CD14-positive monocyte (primary cell): Measurements from ENCODE around the gene DMRT2. TPM values are rescaled to one million over a fixed set of nuclear protein-coding genes. Genes with fewer than 3 reads are reported as not detected.

Experiments used
- DNase-seq, 3 donors: peaks; one replicate each; pipeline ENCODE4 v3.0.0-alpha.2; 2011 to 2022
- H2AFZ ChIP-seq: 2 replicates; pipeline ENCODE4 v1.6.0; 2012; ENCODE audit warnings: mild to moderate bottlenecking, low read depth, low read length, inconsistent platforms; ENCODE audit not compliant: insufficient read depth, poor library complexity, severe bottlenecking
- H3K27ac ChIP-seq, 2 donors: 1 replicate in 1 of 2; 2 replicates in 1 of 2; pipeline ENCODE4 v1.5.1; 2012 to 2013; ENCODE audit warnings: low read length in 2 of 2, control low read depth in 1 of 2, inconsistent platforms in 1 of 2, low read depth in 1 of 2, mild to moderate bottlenecking in 1 of 2
- H3K27me3 ChIP-seq, 2 donors: one replicate each; pipeline versions ENCODE4 v1.6.0 to v1.6.1; 2011 to 2013; ENCODE audit warnings: low read length in 2 of 2; ENCODE audit not compliant: control insufficient read depth in 2 of 2, insufficient read depth in 2 of 2
- H3K36me3 ChIP-seq, 2 donors: replicated peaks in 1 of 2; 1 replicate in 1 of 2; 2 replicates in 1 of 2; pipeline versions ENCODE4 v1.5.1 to v1.6.1; 2012 to 2013; ENCODE audit warnings: low read length in 2 of 2, control low read depth in 1 of 2, inconsistent platforms in 1 of 2, mild to moderate bottlenecking in 1 of 2; ENCODE audit not compliant: insufficient read depth in 2 of 2, control insufficient read depth in 1 of 2
- H3K4me1 ChIP-seq, 2 donors: 1 replicate in 1 of 2; 2 replicates in 1 of 2; pipeline versions ENCODE4 v1.5.1 to v1.6.1; 2012 to 2013; ENCODE audit warnings: low read length in 2 of 2, control low read depth in 1 of 2, inconsistent platforms in 1 of 2, mild to moderate bottlenecking in 1 of 2, moderate library complexity in 1 of 2; ENCODE audit not compliant: insufficient read depth in 2 of 2, control insufficient read depth in 1 of 2
- H3K4me2 ChIP-seq: replicated peaks from 2 replicates; pipeline ENCODE3; 2012; ENCODE audit warnings: low read length, moderate library complexity, mild to moderate bottlenecking; ENCODE audit not compliant: poor library complexity, severe bottlenecking; ENCODE audit errors: extremely low read depth
- H3K4me3 ChIP-seq, 3 experiments: fragments of 200-600 bp in 1 of 3; sonication (generic) in 1 of 3; replicated peaks in 1 of 3; 1 replicate in 2 of 3; 2 replicates in 1 of 3; pipeline ENCODE4 v1.5.1; 2011 to 2013; ENCODE audit warnings: low read length in 3 of 3, mild to moderate bottlenecking in 3 of 3, control low read depth in 2 of 3, low read depth in 2 of 3, inconsistent platforms in 1 of 3, moderate library complexity in 1 of 3
- H3K79me2 ChIP-seq: 2 replicates; pipeline ENCODE4 v1.6.0; 2012; ENCODE audit warnings: mild to moderate bottlenecking, control low read depth, inconsistent platforms, low read length, moderate library complexity; ENCODE audit not compliant: insufficient read depth
- H3K9ac ChIP-seq: 2 replicates; pipeline ENCODE4 v1.6.0; 2017; ENCODE audit warnings: low read length, mild to moderate bottlenecking; ENCODE audit not compliant: insufficient read depth, poor library complexity, severe bottlenecking
- H3K9me3 ChIP-seq, 2 donors: replicated peaks in 1 of 2; 1 replicate in 1 of 2; 2 replicates in 1 of 2; pipeline versions ENCODE4 v1.5.1 to v1.6.1; 2012 to 2013; ENCODE audit warnings: low read length in 2 of 2, control low read depth in 1 of 2; ENCODE audit not compliant: control insufficient read depth in 1 of 2, insufficient read depth in 1 of 2
- H4K20me1 ChIP-seq: 2 replicates; pipeline ENCODE4 v1.6.0; 2012; ENCODE audit warnings: mild to moderate bottlenecking, low read length, control low read depth, moderate library complexity; ENCODE audit not compliant: insufficient read depth
- H3K27ac Mint-ChIP-seq, 7 donors: one replicate each; pipeline ENCODE4 v1.8.0; 2020; ENCODE audit warnings: mild to moderate bottlenecking in 7 of 7, mixed read lengths in 7 of 7, moderate library complexity in 6 of 7, inconsistent platforms in 2 of 7
- H3K27me3 Mint-ChIP-seq, 3 donors: one replicate each; pipeline ENCODE4 v1.8.0; 2021 to 2022; ENCODE audit warnings: low read depth in 3 of 3, mild to moderate bottlenecking in 3 of 3, mixed read lengths in 3 of 3, moderate library complexity in 3 of 3, inconsistent platforms in 1 of 3
- H3K36me3 Mint-ChIP-seq, 2 donors: one replicate each; pipeline ENCODE4 v1.8.0; 2020; ENCODE audit warnings: mixed read lengths in 2 of 2, inconsistent platforms in 1 of 2, mild to moderate bottlenecking in 1 of 2
- H3K4me1 Mint-ChIP-seq: one replicate; pipeline ENCODE4 v1.8.0; 2020; ENCODE audit warnings: mild to moderate bottlenecking, mixed read lengths
- H3K4me3 Mint-ChIP-seq, 2 donors: one replicate each; pipeline ENCODE4 v1.8.0; 2020; ENCODE audit warnings: mild to moderate bottlenecking in 2 of 2, mixed read lengths in 2 of 2, moderate library complexity in 1 of 2
- H3K9me3 Mint-ChIP-seq, 7 donors: one replicate each; pipeline ENCODE4 v1.8.0; 2020 to 2022; ENCODE audit warnings: mixed read lengths in 7 of 7, mild to moderate bottlenecking in 6 of 7, moderate library complexity in 6 of 7, inconsistent platforms in 2 of 7
- WGBS: methylation state at CpG from one replicate; pipeline ENCODE4 v1.1.5; 2013; ENCODE audit warnings: missing lambda C conversion rate; ENCODE audit not compliant: insufficient coverage; 5-methylcytosine and 5-hydroxymethylcytosine counted together
- intact Hi-C, 2 donors: fragments of 100-400 bp; cut with micrococcal nuclease; formaldehyde crosslinking; loops; one replicate each; pipeline versions ENCODE4 v1.15.0 to v1.15.1; 2023
- polyA plus RNA-seq, 3 donors: library from polyadenylated mRNA; depleted of rRNA in 1 of 3; unstranded in 2 of 3; stranded (reverse) in 1 of 3; fragments of 300-500 nt in 2 of 3; fragments of >200 nt in 1 of 3; fragmentation: Illumina TruSeq in 2 of 3; gene quantifications; 1 replicate in 2 of 3; 2 replicates in 1 of 3; pipeline ENCODE4 v1.2.3, GENCODE V29; 2012 to 2021
- TF ChIP-seq, protein P1 (sequence below): fragments of 200-600 bp; IDR thresholded peaks from one replicate; pipeline ENCODE4 v1.8.0; 2022; ENCODE audit warnings: antibody characterized with exemption, mild to moderate bottlenecking

The DMRT2 gene
- polyA plus RNA-seq, 3 donors, result not detected

DNA sequence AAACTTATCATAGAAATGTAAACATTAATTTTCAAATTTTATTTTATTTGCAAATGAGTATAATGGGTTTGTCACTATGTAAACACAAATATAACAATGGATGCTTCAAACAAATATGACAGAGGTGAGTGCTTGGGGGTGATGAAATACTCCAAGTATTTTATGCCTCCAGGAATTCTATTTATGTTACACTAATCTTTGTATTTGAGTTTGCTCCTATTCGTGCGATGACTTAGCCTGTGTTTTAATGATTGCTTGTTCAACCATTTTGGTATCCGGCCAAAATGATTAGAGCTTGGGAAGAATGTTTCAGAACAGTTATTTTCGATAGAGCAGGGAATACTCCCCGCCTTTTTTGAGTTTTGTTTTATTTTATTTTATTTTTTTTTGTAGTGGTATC, 5.0 kb downstream of the DMRT2 start:
- no peak overlapping the region for H3K27ac Mint-ChIP-seq
- peaks cover 0 to 2% of the 10 kb centered on the region in 2 donors for H3K36me3 Mint-ChIP-seq
- no peak overlapping the region for H3K27ac ChIP-seq
- 37% methylated on average over 4 of the region's 5 CpGs for WGBS
- no peaks in the 10 kb centered on the region for H3K36me3 ChIP-seq
- no peak overlapping the region for H3K4me3 ChIP-seq
- H3K4me1 ChIP-seq, result peaks cover 4 to 18% of the 10 kb centered on the region in 2 donors
- intact Hi-C loops, result no loop called here
- peaks cover 1 to 33% of the 10 kb centered on the region in 2 donors for H3K9me3 ChIP-seq
- peaks cover 69 to 80% (median 74%) of the 10 kb centered on the region in 3 donors for H3K27me3 Mint-ChIP-seq
- peak overlapping the region in 1 of 2 donors; percentile 52 for H3K4me3 Mint-ChIP-seq
- H3K9ac ChIP-seq, result no peak overlapping the region
- peaks cover 19% of the 10 kb centered on the region for H3K4me1 Mint-ChIP-seq
- DNase-seq, result no peak
- peaks cover 63 to 83% of the 10 kb centered on the region in 2 donors for H3K27me3 ChIP-seq
- no peaks in the 10 kb centered on the region for H4K20me1 ChIP-seq
- no peak overlapping the region for H2AFZ ChIP-seq
- no peak overlapping the region for H3K4me2 ChIP-seq
- H3K79me2 ChIP-seq, result no peaks in the 10 kb centered on the region
- H3K9me3 Mint-ChIP-seq, result peaks cover under 1 to 24% (median 8%) of the 10 kb centered on the region in 7 donors
- TF ChIP-seq, protein P1, sequence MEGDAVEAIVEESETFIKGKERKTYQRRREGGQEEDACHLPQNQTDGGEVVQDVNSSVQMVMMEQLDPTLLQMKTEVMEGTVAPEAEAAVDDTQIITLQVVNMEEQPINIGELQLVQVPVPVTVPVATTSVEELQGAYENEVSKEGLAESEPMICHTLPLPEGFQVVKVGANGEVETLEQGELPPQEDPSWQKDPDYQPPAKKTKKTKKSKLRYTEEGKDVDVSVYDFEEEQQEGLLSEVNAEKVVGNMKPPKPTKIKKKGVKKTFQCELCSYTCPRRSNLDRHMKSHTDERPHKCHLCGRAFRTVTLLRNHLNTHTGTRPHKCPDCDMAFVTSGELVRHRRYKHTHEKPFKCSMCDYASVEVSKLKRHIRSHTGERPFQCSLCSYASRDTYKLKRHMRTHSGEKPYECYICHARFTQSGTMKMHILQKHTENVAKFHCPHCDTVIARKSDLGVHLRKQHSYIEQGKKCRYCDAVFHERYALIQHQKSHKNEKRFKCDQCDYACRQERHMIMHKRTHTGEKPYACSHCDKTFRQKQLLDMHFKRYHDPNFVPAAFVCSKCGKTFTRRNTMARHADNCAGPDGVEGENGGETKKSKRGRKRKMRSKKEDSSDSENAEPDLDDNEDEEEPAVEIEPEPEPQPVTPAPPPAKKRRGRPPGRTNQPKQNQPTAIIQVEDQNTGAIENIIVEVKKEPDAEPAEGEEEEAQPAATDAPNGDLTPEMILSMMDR, result no peak

- H2AFZ ChIP-seq, result no peak overlapping the region
- no peak overlapping the region for H3K27ac ChIP-seq
- no peak overlapping the region for H3K9ac ChIP-seq
- WGBS, result 44% methylated on average over 2 of the region's 3 CpGs
- peaks cover 0 to 14% of the 10 kb centered on the region in 2 donors for H3K9me3 ChIP-seq
- H3K4me1 Mint-ChIP-seq, result no peaks in the 10 kb centered on the region
- no peaks in the 10 kb centered on the region for H3K79me2 ChIP-seq
- H3K36me3 Mint-ChIP-seq, result no peaks in the 10 kb centered on the region
- H4K20me1 ChIP-seq, result no peaks in the 10 kb centered on the region
- H3K36me3 ChIP-seq, result no peaks in the 10 kb centered on the region
- H3K4me2 ChIP-seq, result no peak overlapping the region
- peaks cover 45 to 55% (median 53%) of the 10 kb centered on the region in 3 donors for H3K27me3 Mint-ChIP-seq
- H3K27me3 ChIP-seq, result peaks cover 39 to 58% of the 10 kb centered on the region in 2 donors
- TF ChIP-seq, protein P1, result no peak
- peaks cover 0 to 8% (median 0%) of the 10 kb centered on the region in 7 donors for H3K9me3 Mint-ChIP-seq
- H3K4me1 ChIP-seq, result no peaks in the 10 kb centered on the region
- no peak for DNase-seq
- no peak overlapping the region for H3K4me3 Mint-ChIP-seq
- no peak overlapping the region for H3K4me3 ChIP-seq
- intact Hi-C loops, result no loop called here
- no peak overlapping the region for H3K27ac Mint-ChIP-seq
Measured at GRCh38 chr9:1057910-1058309, 7.8 kb downstream of the DMRT2 start.
